ENCODE results near the gene RASL11B.
A peak's percentile ranks its signal among the peaks of the same experiment; 100 is the strongest.

The RASL11B gene

GRCh38 chr4:52873191-52873590, 11.1 kb downstream of the RASL11B start:
- no peak for DNase-seq (ENCODE audit: low read depth in 4 of 4, low spot score in 1 of 4)

DNA sequence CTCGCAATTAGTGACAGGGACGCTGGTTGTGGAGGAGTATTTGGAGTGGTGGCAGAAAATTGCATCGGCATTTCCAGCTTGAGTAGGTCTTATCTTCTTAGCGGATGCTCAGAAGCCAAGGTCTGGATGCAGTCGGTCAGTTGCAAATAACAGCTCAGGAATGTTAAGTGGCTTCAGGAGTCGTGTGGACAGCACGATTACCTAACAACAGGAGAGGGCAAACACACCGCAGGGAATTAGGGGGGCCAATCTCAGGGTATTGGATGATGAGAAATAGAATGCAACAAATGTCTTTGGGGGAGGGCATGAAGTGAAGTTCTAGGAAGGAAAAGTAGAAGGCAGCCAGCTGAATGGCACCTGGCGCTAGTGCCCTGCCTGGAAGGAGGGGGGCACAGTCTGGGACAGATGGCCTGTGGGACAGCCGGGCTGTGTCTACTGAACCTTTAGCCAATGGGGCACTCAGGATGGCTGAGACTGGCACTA, 11.8 kb downstream of the RASL11B start:
- DNase-seq (ENCODE audit: low read depth in 4 of 4, low spot score in 1 of 4) = no peak

- no peak for DNase-seq (ENCODE audit: low read depth in 4 of 4, low spot score in 1 of 4)
Observed at GRCh38 chr4:52874948-52875347, 12.8 kb downstream of the RASL11B start.

GRCh38 chr4:52876069-52876468, 14.0 kb downstream of the RASL11B start:
- no peak for DNase-seq (ENCODE audit: low read depth in 4 of 4, low spot score in 1 of 4)

DNA sequence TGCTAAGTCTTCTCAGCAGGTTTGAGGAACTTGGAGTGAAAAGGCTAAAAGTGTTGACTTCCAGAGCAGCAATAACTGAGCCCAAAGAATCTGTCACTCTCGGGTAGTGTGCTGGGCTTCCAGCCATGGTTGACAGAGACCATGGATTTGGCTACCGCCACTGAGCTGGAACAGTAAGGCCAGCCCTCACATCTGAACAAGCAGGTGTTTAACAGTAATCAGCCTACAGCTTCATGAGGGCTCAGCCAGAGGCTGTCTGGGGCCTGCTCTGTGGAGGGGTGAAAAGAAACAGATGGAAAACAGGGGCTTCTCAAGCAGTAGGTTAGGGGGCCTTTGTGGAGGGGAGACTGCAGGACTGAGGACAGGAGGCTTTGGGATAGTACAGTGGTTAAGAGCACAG, 14.9 kb downstream of the RASL11B start:
- DNase-seq (ENCODE audit: low read depth in 4 of 4, low spot score in 1 of 4) = no peak

- no peak for DNase-seq (ENCODE audit: low read depth in 4 of 4, low spot score in 1 of 4)
Observed at GRCh38 chr4:52877694-52878093, 15.6 kb downstream of the RASL11B start.

GRCh38 chr4:52879471-52879870, 17.4 kb downstream of the RASL11B start:
- no peak for DNase-seq (ENCODE audit: low read depth in 4 of 4, low spot score in 1 of 4)

DNA sequence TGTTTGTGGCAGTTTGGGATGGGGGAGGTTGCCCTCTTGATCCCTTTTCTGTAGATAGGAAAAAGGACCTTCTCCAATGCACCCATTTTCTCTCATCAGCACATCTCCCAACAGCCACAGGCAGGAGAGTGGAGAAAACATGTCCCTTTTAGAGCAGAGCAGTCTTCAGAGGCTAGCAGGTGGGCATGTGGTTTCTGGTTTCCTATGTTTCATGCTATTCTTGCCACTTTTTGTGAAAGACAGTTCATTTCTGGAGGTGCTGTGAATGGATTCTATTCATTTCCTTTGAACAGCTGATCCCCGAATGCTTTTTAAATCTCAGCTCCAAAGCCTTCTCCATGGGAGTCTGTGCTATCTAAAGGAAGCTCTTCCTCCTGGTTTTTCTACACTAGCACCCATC, 18.9 kb downstream of the RASL11B start:
- no peak for DNase-seq (ENCODE audit: low read depth in 4 of 4, low spot score in 1 of 4)

DNA sequence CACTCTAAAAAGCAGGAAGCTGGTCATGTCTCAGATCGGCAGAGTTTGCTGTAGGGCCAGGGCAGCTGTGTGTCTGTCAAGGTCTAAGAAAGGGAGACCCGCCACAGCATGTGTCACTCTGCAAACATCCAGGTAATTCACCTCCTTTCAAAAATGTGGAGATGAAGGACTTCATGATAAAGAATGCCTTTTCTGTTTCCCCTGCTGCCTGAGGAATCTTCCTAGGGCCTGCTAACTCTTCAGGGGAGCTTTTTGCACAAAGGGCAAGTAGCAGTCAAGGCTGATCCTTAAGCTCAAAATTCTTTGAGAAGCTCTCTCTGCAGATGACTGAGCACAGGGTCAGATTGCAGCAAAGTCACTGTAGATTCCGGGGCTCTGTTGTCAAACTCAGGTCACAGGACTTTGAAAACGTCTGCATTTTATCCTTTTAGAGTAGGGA, 21.1 kb downstream of the RASL11B start:
- no peak for DNase-seq (ENCODE audit: low read depth in 4 of 4, low spot score in 1 of 4)

DNA sequence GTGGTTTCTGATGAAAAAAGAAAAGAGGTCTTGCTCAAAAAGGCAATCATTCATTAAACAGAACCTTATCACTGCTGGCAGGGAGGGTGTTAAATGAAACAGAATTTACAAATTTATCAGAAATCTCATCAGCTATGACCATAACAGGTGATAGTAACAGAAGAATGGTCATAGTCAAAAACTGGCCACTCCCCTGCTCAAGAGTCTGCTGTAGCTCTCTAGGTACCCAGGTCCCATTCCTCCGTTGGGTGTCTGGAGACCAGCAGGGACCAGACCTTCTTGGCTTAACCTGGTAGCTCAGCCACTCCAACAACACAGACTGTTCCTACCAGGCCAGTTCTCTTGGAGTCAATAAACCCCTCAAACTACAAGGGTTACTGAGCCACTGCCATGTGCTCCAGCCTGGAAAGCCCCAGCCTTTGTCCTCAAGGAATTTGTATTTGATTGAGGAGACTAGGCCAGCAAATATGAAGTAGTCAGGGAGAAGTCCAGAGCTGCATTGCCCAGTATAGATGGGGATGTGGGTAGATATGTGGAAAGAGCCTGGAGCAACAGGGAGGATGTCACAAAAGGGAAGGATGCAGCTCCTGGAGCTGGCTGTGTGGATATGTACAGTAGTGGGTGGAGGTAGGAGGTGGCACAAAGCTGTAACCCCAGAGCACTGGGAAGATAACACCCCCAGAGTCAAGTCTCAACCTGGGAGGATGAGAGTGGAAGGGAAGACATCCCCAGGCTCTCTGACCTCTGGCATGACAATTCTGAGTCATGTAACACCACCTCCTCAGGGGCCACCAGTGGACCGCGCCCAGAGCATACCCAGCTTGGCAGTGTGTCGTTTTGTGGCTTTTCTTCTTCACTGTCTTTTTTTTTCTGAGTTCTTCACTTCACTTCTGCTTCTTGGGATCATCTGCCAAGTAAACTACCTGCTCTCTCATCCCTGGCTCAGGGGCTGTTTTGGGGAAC, 21.9 kb downstream of the RASL11B start:
- DNase-seq (ENCODE audit: low read depth in 4 of 4, low spot score in 1 of 4) = no peak

- DNase-seq (ENCODE audit: low read depth in 4 of 4, low spot score in 1 of 4) = no peak
Observed at GRCh38 chr4:52884994-52885393, 22.9 kb downstream of the RASL11B start.

- no peak for DNase-seq (ENCODE audit: low read depth in 4 of 4, low spot score in 1 of 4)
Observed at GRCh38 chr4:52889354-52889753, 27.2 kb downstream of the RASL11B start.

DNA sequence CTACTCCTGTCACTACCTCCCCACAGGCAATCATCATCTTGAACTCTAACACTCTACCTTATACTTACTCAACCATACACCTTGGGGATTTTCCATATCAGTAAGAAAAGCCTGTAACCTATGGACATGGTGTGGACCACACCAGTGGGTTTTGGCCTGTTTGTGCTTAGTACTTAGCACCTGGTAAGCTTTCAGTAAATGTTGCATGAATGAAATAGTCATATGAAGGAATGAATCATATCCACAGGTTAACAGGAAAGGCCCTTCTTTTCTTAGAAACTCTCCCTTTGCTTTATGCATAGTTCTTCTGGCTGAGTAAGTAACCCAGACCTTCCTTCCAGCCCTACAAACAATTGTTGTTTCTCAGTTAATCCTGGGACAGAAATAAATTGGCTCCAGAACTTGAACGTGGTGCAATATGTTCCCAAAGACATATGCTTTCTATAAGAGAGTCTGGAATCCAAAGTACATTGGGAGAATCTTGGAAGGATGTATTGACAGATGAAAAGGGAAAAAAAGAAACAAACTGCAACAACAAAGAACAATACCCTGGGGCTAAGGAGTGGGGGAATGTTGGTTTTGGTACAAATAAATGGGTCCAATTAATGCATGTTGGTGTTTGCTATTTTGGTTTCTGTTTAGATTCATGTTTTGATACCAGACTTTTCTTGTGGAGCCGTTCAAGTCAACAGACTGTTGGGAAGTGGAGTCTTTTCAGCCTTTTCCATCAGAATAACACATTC, 27.8 kb downstream of the RASL11B start:
- DNase-seq (ENCODE audit: low read depth in 4 of 4, low spot score in 1 of 4) = no peak

- DNase-seq (ENCODE audit: low read depth in 4 of 4, low spot score in 1 of 4) = no peak
Observed at GRCh38 chr4:52890521-52890791, 28.3 kb downstream of the RASL11B start.

- DNase-seq (ENCODE audit: low read depth in 4 of 4, low spot score in 1 of 4) = no peak
Observed at GRCh38 chr4:52891743-52892142, 29.6 kb downstream of the RASL11B start.

DNA sequence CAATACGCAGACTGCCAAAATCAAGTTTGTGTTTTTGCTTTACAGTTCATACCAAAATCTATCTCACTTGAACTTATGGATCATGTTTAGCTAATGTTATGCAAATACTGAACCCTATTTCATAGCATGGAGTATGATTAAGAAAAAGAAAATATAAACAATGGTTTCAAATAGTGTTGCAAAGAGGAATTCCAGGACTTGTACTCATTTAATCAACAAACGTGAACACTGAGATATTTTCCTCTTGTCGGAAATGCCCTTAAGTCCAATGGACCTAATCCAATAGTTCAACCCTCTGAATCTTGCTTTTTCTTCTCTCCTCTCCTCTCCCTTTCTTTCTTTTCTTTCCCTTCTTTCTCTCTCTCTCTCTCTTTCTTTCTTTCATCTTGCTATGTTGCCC, 30.8 kb downstream of the RASL11B start:
- no peak for DNase-seq (ENCODE audit: low read depth in 4 of 4, low spot score in 1 of 4)

- DNase-seq (ENCODE audit: low read depth in 4 of 4, low spot score in 1 of 4) = no peak
Observed at GRCh38 chr4:52894443-52894842, 32.3 kb downstream of the RASL11B start.

DNA sequence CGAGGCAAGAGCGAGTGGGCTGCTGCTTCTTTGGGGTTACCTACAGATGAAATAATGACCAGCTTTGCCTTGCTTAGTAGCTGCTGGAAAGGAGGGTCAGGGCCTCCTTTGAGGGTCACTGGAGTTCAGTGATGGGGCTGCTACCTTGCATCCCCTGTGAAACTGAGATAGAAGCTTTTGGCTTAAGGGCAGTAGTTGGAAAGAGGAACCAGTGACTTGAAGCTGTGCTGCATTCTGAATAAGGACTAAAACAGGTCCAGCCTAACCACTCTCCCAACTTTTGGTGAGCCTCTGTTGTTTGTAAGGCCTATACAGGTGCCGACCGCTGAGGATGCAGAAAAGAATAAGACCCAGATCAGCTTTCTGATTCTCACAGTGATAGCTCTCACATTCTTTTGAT, 41.2 kb downstream of the RASL11B start:
- DNase-seq (ENCODE audit: low read depth in 4 of 4, low spot score in 1 of 4) = no peak

DNA sequence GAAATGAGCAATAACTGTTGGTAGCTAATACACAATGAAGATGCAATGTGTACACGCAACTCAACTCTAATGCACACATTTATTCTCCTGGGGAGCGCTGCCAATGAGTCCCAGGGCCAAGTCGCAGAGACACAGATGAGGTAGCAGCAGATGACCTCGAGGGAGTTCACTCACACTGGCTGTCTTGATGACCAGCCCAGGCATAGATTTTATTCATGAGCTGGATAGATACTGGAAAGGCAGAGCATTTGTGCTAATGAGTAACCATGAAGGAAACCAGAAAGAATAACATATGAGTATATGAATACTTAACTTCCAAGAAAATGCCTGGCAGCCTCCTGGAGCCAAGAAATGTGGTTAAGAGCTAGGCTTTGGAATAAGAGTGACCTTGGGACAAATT, 42.3 kb downstream of the RASL11B start:
- no peak for DNase-seq (ENCODE audit: low read depth in 4 of 4, low spot score in 1 of 4)

GRCh38 chr4:52907510-52907909, 45.4 kb downstream of the RASL11B start:
- no peak for DNase-seq (ENCODE audit: low read depth in 4 of 4, low spot score in 1 of 4)

DNA sequence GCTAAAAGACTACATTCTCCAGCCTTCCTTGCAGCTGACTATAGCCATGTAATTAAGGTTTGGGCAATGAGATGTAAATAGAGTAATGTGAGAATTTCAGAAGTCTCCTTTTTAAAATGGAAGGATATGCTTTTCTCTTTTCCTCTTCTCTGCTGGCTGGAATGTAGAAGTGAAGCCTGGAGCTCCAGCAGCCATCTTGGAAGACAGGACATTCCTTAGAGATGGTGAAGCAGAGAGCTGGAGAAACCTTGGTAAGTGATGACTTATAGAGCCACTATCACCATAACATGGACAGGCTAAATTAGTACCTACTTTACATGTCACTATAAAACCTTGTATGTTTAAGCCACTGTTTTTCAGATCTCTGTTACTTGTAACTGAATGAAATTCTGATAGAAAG, 48.0 kb downstream of the RASL11B start:
- no peak for DNase-seq (ENCODE audit: low read depth in 4 of 4, low spot score in 1 of 4)

DNA sequence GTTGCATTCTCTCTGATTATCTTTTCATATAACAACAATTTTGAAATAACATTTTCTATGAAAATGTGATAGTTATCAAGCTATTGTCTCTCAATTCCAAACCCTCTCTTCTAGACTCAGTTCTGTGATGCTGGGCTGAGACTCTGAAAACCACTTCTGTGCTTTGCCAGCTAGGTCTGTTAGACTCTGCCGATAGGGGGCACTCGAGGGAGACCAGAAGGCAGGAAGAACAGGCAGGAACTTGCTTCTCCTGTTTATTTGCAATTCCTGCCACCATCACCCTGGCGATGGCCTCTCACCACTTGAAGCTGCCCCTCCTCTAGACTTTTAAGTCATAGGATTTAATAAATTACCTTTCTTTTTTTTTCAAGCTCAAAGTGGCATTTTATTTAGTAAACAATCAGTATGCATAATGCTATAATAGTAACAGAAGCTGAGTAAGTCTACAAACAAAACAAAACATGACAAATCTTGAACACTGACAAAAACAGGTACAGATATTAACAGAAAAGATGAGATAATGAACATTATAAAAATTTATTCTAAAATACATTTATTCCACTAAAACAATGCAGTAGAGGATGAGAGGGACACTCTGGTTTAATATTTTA, 49.7 kb downstream of the RASL11B start:
- DNase-seq (ENCODE audit: low read depth in 4 of 4, low spot score in 1 of 4) = peak; percentile 47 to 59 (median 50)

Data from stimulated activated CD4-positive, alpha-beta T cell treated with anti-CD3 and anti-CD28 coated beads, Interleukin-1b, Interleukin-23, amount 100 ng/mL, for 24 hours (primary cell).